Measurements from ENCODE around the gene CCDC124.

CCDC124 gene

GRCh38 chr19:17953316-17953801 lies 20.5 kb downstream of the CCDC124 start:
- peaks cover 34% of the 10 kb centered on the region for H3K4me1 ChIP-seq (ENCODE audit: low read length)
- peaks cover 50% of the 10 kb centered on the region for H3K27me3 ChIP-seq (ENCODE audit: low read depth, low read length)
- H3K4me3 ChIP-seq (ENCODE audit: low read length): no peak overlapping the region
- no peaks in the 10 kb centered on the region for H3K9me3 ChIP-seq (ENCODE audit: insufficient read depth, low read length)
- no peak overlapping the region for H3K9ac ChIP-seq (ENCODE audit: low read length)
- no peaks in the 10 kb centered on the region for H4K20me1 ChIP-seq (ENCODE audit: insufficient read depth, low read length)
- H3K79me2 ChIP-seq (ENCODE audit: low read length): no peaks in the 10 kb centered on the region
- H3K4me2 ChIP-seq (ENCODE audit: low read length): no peak overlapping the region
- H2AFZ ChIP-seq (ENCODE audit: low read depth, low read length): no peak overlapping the region
- no peak for TF ChIP-seq EZH2phosphoT487 (IDR thresholded peaks at IDR 0.05; ENCODE audit: low read depth)
- no peak for TF ChIP-seq CTCF (IDR thresholded peaks at IDR 0.05; ENCODE audit: low read depth, low read length)
- H3K36me3 ChIP-seq (replicated peaks; ENCODE audit: low read depth, low read length): no peaks in the 10 kb centered on the region
- H3K27ac ChIP-seq (ENCODE audit: low read length): no peak overlapping the region

GRCh38 chr19:17953869-17954268 lies 21.1 kb downstream of the CCDC124 start:
- Histone ChIP-seq H3K27me3 (ENCODE audit: low read depth, low read length) (peaks cover 50% of the 10 kb centered on the region), H4K20me1 (ENCODE audit: insufficient read depth, low read length) (no peaks in the 10 kb centered on the region), H3K4me1 (ENCODE audit: low read length) (peaks cover 34% of the 10 kb centered on the region), H3K9ac (ENCODE audit: low read length) (no peak overlapping the region), H3K4me3 (ENCODE audit: low read length) (no peak overlapping the region), H3K36me3 (replicated peaks; ENCODE audit: low read depth, low read length) (no peaks in the 10 kb centered on the region), H3K9me3 (ENCODE audit: insufficient read depth, low read length) (no peaks in the 10 kb centered on the region), H2AFZ (ENCODE audit: low read depth, low read length) (no peak overlapping the region), H3K4me2 (ENCODE audit: low read length) (no peak overlapping the region), H3K79me2 (ENCODE audit: low read length) (no peaks in the 10 kb centered on the region), H3K27ac (ENCODE audit: low read length) (no peak overlapping the region)
- TF ChIP-seq EZH2phosphoT487 (IDR thresholded peaks at IDR 0.05; ENCODE audit: low read depth): no peak
- TF ChIP-seq CTCF (IDR thresholded peaks at IDR 0.05; ENCODE audit: low read depth, low read length): no peak

GRCh38 chr19:17954401-17954800 lies 21.6 kb downstream of the CCDC124 start:
- Histone ChIP-seq H4K20me1 (ENCODE audit: insufficient read depth, low read length) (no peaks in the 10 kb centered on the region), H3K4me3 (ENCODE audit: low read length) (no peak overlapping the region), H3K36me3 (replicated peaks; ENCODE audit: low read depth, low read length) (no peaks in the 10 kb centered on the region), H3K9me3 (ENCODE audit: insufficient read depth, low read length) (no peaks in the 10 kb centered on the region), H3K27me3 (ENCODE audit: low read depth, low read length) (peaks cover 50% of the 10 kb centered on the region), H3K79me2 (ENCODE audit: low read length) (no peaks in the 10 kb centered on the region), H3K27ac (ENCODE audit: low read length) (no peak overlapping the region), H3K4me1 (ENCODE audit: low read length) (peaks cover 29% of the 10 kb centered on the region), H3K4me2 (ENCODE audit: low read length) (no peak overlapping the region), H3K9ac (ENCODE audit: low read length) (no peak overlapping the region), H2AFZ (ENCODE audit: low read depth, low read length) (no peak overlapping the region)
- no peak for TF ChIP-seq EZH2phosphoT487 (IDR thresholded peaks at IDR 0.05; ENCODE audit: low read depth)
- TF ChIP-seq CTCF (IDR thresholded peaks at IDR 0.05; ENCODE audit: low read depth, low read length): no peak

GRCh38 chr19:17957149-17957849 lies 24.5 kb downstream of the CCDC124 start:
- Histone ChIP-seq H3K27me3 (ENCODE audit: low read depth, low read length) (peaks cover 36% of the 10 kb centered on the region), H3K4me3 (ENCODE audit: low read length) (no peak overlapping the region), H3K9me3 (ENCODE audit: insufficient read depth, low read length) (no peaks in the 10 kb centered on the region), H2AFZ (ENCODE audit: low read depth, low read length) (no peak overlapping the region), H3K79me2 (ENCODE audit: low read length) (no peaks in the 10 kb centered on the region), H3K4me1 (ENCODE audit: low read length) (peaks cover 5% of the 10 kb centered on the region), H3K4me2 (ENCODE audit: low read length) (no peak overlapping the region), H3K9ac (ENCODE audit: low read length) (no peak overlapping the region), H4K20me1 (ENCODE audit: insufficient read depth, low read length) (no peaks in the 10 kb centered on the region), H3K36me3 (replicated peaks; ENCODE audit: low read depth, low read length) (no peaks in the 10 kb centered on the region), H3K27ac (ENCODE audit: low read length) (no peak overlapping the region)
- TF ChIP-seq CTCF (IDR thresholded peaks at IDR 0.05; ENCODE audit: low read depth, low read length) (no peak), EZH2phosphoT487 (IDR thresholded peaks at IDR 0.05; ENCODE audit: low read depth) (no peak)
